GM15510 (cell line): ENCODE measurements around the gene SMC3.

Source experiments
- POLR2A ChIP-seq: IDR thresholded peaks from 3 replicates; pipeline ENCODE4 v1.6.1; 2011; ENCODE audit warnings: borderline replicate concordance; ENCODE audit not compliant: insufficient read length; ENCODE audit errors: extremely low read depth

The SMC3 gene

DNA sequence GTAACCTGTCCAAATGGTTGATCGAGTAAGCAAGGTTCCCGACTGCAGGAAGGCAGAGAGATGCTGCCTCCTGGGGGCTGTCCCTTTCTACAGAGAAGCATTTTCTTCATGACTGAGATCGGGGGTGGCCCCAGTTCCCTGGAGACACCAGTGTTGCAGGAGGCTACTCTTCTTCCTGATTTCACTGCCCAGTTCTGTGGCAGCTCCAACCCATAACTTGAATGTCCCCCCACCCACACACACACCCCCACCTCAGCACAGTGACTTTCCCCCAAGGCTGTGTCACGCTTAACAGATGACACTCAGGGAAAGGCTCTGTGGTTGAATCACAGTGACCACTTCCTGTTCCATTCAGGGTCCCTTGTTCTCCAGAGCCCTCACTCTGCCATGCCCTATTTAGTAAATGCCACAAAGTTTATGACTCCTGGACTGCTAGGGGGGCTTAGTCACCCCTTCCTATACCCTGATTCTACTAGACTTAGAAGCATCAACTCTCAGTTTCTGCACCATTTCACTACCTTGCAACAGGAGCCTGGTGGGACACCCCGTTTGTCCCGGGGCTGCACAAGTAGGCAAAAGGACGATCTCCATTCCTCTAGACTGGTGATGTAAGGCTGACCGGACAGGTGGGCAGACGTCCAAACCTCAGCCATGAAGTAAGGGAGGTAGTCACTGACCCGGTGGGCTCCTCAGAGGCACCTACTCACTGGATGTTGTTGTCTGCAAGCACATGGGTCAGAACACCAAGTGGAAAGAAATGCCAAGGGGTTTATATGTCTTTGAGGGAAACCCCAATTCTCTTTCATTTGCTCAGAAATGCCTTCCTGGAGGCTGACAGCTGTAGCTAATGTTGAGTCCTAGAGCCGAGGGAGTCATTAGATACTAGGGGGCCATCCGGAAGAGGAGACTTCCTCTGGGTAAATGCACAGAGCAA lies 31.3 kb upstream of the SMC3 start:
- no peak for TF ChIP-seq POLR2A

DNA sequence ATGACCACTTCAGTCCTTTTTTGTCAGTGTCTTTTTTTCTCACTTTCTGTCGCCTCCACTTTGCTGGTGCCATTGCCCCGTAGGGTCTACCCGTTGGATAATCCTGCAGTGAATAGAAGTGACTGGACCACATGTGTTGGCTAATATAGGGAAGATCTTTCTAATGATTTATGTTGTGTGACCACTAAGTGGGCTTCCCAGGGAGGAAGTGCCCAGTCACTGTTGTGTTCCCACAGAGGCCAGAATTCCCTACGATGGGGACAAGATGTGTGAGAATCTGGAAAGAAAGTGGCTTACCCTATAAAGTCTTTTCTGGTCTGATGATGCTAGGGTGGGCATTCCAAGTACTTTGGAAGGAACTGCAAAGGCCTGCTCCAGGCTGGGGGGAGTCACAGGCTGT lies 28.4 kb upstream of the SMC3 start:
- TF ChIP-seq POLR2A: no peak

DNA sequence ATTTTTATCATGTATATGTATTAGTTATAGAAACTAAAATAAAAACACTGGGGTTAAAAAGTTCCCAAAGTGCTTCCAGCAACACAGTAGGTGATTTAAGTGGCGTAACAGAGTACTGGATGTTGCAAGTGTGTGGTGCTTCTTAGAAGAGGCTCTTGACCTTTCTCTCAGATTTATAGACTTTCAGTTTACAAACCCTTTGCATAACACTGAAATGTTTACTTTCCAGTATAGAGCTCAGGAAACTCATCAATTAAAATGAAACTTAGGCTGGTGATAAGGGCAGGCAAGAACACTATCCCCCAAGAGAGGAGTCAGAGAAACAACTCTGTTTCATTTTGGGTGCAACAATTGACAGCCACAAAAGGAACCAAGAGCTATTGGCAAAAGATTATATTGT lies 27.5 kb upstream of the SMC3 start:
- no peak for TF ChIP-seq POLR2A

DNA sequence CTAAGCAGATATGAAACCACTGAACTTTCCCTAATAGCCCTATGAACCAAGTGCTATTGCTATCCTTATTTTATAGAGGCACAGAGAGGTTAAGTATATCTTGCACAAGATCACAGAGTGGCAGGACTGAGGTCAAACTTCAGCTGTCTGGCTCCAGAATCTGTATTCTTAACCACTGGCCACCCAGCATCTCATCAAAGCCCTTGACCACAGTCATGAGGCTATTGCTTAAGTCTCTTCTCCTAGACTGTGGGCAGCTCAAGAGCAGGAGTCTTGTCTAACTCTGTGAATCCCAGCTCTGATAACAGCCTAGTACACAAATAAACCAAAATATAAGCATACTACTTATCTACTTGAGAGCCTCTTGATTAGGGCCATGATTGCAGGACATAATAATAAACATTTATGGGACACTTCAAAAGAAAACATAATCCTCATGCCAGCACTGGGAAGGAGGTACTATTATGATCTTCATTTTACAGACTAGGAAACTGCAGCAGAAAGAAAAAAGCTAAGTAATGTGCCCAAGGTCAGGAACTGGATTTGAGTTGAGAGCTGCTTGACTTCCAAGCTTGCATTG lies 22.4 kb upstream of the SMC3 start:
- no peak for TF ChIP-seq POLR2A

DNA sequence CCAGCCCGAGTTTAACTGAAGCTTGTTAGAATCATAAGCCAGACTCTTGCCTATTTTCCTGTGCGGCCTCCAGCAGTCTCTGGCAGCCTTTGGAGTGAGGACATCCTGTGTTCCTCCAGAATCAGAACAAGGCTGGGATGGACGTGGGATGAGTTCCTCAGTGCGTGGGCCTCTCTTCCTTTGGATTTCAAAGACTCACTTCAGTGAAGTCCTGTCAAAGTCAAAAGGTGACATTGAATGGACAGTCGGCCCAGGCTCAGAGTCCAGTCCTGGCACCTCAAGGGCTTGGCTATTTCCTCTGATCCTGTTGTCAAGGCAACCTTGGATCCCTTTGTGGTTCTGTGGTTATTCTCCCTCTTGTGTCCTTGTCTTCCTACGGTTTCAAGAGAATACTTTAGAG lies 21.4 kb upstream of the SMC3 start:
- TF ChIP-seq POLR2A: no peak

DNA sequence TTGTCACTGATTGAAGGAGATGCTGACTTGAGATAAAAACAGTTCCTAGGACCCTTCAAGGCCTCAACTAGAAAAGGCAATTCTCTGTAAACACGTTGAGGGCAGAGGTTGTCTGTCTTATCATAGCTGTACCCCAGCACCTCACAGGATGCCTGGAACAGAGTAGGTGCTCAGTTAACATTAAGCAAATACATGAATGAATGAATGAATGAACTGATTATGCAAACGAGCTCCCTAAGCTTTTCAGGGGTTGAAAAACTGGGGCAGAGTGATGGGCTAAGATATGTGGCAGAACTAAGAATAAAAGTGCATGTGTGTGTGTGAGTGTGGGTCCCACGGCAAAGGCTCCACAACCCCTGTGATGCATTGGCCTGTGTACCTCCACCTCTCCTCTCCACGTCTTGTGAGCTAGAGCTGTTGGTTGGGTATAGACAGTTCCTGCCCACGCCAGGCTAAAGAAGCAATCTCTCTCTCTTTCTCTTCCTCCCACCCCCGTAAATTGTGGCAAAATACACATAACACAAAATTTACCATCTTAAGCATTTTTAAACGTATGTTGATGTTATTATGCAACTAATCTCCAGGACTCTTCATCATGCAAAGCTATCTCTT lies 20.9 kb upstream of the SMC3 start:
- no peak for TF ChIP-seq POLR2A

DNA sequence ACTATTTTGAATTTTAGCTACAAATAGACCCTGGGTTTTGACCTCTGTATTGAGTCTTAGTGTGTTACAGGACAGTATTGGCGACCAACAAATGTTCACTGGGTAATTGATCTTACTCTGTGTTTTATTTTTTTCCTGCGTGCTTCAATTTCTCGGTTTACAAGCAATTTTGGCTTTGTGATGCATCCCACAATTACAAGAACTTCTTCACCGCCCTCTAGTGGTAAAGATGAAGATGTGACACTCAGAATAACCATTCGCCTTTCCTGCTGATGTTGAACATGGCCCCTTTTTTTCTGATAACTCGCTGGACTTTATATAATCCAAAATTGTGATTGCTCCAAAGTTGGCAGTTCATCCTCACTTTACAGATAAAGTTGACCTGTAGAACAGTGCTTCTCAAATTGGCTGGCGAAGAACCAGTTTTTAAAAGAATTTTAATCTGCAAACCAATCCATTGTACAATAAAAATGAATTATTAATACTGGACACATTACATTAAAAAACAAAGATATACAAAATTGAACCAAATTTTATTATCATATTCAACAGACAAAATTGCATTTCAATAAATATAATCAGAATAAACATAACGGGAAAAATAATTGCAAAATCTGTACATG lies 20.2 kb upstream of the SMC3 start:
- no peak for TF ChIP-seq POLR2A

DNA sequence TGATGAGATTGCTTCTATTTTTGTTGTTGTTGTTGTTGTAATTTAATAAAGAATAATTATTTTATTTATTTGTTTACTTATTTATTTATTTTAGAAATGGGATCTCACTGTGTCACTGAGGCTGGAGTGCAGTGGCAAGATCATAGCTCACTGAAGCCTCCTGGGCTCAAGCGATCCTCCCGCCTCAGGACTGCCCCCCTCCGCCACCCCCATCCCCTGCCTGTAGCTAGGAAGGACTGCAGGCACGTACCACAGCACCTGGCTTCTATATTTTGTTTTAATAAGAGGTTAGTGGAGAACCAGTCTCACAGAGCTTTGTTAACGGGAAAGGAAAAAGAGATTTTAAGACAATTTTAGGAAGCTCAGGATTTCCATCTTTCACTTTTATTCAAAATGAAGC lies 19.5 kb upstream of the SMC3 start:
- TF ChIP-seq POLR2A: no peak

DNA sequence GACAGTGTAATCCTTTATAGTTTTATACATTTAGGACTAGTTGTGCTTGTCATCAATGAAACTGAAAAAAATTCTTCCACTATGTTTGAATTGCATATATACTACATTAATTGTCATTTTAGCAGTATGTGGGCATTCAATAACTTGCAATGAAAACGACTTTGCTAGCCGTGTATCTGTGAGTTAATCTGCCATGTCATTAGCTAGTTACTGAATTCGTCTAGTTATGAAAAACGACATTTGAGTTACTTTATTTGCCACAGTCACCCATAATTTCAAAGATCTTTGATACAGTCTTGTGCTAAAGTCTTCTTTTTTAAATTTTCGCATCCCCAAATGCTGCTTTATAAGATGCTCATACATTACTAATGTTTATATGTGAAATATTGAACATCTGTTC lies 18.3 kb upstream of the SMC3 start:
- TF ChIP-seq POLR2A: no peak

DNA sequence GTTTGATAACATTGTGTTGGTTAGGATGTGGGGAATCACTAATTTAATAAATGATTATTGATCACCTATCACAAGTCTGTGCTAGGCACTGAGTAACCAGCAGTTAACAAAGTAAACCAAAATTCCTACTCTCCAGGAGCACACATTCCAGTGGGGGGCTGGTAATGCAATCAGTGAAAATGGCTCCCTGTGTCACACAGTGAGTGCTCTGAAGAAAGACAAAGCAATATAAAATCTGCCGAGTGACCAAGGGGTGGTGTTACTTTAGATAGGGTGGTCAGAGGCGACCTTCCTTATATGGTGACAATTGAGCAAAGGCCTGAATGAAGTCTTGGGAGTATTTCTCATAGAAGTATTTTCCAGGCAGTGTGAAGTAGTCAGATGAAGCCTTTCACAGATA lies 13.6 kb upstream of the SMC3 start:
- TF ChIP-seq POLR2A: no peak

DNA sequence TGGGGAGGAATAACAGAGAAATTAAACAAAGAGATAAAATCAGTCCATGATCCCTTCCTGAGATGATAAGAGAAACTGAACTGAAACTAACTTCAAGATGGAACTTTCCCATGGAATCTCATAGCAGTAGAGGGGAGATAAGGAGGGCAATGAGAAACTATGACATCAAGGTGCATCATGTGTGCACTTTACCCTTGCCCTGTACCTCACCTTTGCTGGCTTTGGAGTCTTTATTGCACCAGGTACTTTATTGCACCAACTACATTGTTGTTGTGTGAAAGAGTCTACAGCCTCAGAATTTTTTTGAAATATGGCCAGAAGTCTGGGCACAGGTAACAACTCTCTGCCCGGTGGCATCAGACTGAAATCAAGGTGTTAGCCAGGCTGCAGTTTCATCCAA lies 11.2 kb upstream of the SMC3 start:
- TF ChIP-seq POLR2A: no peak

DNA sequence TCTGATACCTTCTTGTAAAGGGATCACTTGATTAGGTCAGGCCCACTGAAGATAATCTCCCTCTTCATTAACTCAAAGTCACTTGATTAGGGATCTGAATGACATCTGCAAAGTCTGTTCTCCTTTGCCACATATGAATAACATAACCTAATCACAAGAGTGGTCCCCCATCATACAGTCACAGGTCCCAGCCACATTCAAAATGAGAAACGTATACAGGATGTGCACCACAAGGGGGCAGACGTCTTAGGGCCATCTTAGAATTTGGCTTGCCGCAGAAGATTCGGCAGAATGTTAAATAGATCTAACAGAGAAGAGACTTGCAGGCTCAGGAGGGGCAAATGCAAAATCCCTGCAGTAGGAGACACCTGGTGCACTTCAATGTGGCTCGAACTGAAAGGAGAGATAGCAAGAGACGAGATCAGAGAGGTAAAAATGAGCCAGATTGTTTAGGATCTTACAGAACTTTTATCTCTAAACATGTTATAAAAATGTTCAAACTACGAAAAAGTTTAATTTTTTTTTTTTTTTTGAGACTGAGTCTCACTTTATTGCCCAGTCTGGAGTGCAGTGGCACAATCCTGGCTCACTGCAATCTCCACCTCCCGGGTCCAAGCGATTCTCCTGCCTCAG lies 10.4 kb upstream of the SMC3 start:
- no peak for TF ChIP-seq POLR2A

DNA sequence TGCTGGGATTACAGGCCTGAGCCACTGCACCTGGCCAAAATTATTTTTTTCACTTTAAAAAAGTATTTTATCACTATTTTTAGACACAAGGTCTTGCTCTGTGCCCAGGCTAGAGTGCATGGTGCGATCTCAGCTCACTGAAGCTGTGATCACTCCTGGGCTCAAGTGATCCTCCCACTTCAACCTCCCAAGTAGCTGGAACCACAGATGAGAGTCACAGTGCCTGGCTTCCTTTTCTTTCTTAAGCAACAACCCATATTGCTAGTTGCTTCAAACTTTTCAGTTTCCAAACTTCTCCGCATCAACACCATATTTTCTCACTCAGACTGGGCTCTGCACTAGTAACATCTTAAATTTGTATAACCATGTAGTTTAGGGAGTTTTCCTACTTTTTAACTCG lies 9.5 kb upstream of the SMC3 start:
- TF ChIP-seq POLR2A: no peak

DNA sequence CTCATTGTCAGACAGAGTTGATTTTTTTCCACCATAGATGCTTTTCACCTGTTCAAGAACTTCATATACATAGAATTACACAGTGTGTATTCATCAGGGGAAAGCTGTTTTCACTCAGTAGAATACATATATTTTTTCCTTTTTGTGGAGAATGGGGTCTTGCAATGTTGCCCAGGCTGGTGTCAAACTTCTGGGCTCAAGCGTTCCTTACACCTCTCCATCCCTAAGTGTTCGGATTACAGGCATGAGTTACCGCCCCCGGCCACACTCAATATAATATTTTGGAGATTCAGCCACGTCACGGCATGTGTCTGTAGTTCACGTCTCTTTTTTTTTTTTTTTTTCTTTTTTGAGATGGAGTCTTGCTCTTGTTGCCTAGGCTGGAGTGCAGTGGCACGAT lies 7.5 kb upstream of the SMC3 start:
- no peak for TF ChIP-seq POLR2A

DNA sequence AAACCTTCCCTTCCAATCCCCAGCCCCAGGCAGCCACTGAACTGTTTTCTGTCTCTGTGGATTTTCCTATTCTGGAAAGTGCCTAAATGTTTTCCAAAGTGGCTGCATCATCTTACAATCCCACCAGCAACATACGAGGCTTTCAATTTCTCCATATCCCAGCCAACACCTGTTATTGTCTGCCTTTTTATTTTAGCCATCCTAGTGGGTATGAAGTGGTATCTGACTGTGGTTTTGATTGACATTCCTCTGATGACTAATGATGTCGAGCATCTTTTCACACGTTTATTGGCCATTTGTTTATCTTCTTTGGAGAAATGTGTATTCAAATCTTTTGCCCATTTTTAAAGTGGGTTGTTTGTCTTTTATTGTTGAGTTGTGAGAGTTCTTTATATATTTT lies 6.2 kb upstream of the SMC3 start:
- TF ChIP-seq POLR2A: no peak
